OCI-LY3 (cell line): ENCODE data around the gene COX5B.

ENCODE experiments used
- EZH2phosphoT487 ChIP-seq: fragments of 200-600 bp; shearing (Covaris generic); IDR thresholded peaks from 2 replicates; pipeline ENCODE4 v1.6.1; 2018; ENCODE audit warnings: antibody characterized with exemption, mixed run types, low read depth
- TF ChIP-seq, protein P1 (sequence below): fragments of 200-600, 300-600 bp; sonication (generic); IDR thresholded peaks from 2 replicates; pipeline ENCODE4 v1.5.1; 2014; ENCODE audit warnings: antibody characterized with exemption, low read length, low read depth

GRCh38 chr2:97661927-97662326 is 16.1 kb downstream of the COX5B start:
- TF ChIP-seq, protein P1, sequence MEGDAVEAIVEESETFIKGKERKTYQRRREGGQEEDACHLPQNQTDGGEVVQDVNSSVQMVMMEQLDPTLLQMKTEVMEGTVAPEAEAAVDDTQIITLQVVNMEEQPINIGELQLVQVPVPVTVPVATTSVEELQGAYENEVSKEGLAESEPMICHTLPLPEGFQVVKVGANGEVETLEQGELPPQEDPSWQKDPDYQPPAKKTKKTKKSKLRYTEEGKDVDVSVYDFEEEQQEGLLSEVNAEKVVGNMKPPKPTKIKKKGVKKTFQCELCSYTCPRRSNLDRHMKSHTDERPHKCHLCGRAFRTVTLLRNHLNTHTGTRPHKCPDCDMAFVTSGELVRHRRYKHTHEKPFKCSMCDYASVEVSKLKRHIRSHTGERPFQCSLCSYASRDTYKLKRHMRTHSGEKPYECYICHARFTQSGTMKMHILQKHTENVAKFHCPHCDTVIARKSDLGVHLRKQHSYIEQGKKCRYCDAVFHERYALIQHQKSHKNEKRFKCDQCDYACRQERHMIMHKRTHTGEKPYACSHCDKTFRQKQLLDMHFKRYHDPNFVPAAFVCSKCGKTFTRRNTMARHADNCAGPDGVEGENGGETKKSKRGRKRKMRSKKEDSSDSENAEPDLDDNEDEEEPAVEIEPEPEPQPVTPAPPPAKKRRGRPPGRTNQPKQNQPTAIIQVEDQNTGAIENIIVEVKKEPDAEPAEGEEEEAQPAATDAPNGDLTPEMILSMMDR = no peak
- no peak for TF ChIP-seq EZH2phosphoT487
